ENCODE results near the gene HSD17B14. TPM values are rescaled to one million over a fixed set of nuclear protein-coding genes. Genes with fewer than 3 reads are reported as not detected.

Gene HSD17B14
- total and polyA plus RNA-seq, 9 of the 15 experiments (the other 6 are each of a cell fraction or from before 2014, with no cell fraction given), result 0.16 TPM; not detected in 8

GRCh38 chr19:48873476-48874302, 37.4 kb upstream of the HSD17B14 start (continued):
- TF ChIP-seq TOE1 (IDR thresholded peaks at IDR 0.05; ENCODE audit: borderline replicate concordance) (peak; percentile 76), TOE1 (CRISPR knock-in tag; IDR thresholded peaks at IDR 0.05; ENCODE audit: borderline replicate concordance, low read depth) (no peak), STAT5A (IDR thresholded peaks at IDR 0.05; ENCODE audit: borderline replicate concordance, low read length) (peak; percentile 98), ELF2 (CRISPR knock-in tag; IDR thresholded peaks at IDR 0.05) (no peak), ZBTB26 (CRISPR knock-in tag; IDR thresholded peaks at IDR 0.05) (0 out of 2 replicates have a peak, but pooled peaks have one; percentile 20), ADNP (tag; IDR thresholded peaks at IDR 0.05) (no peak), DLX4 (CRISPR knock-in tag; IDR thresholded peaks at IDR 0.05) (no peak), MLLT1 (IDR thresholded peaks at IDR 0.05) (peak; percentile 65 to 67), NEUROD1 (IDR thresholded peaks at IDR 0.05; ENCODE audit: borderline replicate concordance, low read depth, low read length, partially characterized antibody) (peak; percentile 88), ZNF143 (CRISPR knock-in tag; IDR thresholded peaks at IDR 0.05) (no peak), HSF4 (CRISPR knock-in tag; IDR thresholded peaks at IDR 0.05; ENCODE audit: borderline replicate concordance) (no peak), YBX1 (IDR thresholded peaks at IDR 0.05) (no peak), COPS2 (conservative IDR thresholded peaks at IDR 0.05) (no peak), TFE3 (CRISPR knock-in tag; IDR thresholded peaks at IDR 0.05) (no peak), TFAP4 (CRISPR knock-in tag; IDR thresholded peaks at IDR 0.05; ENCODE audit: borderline replicate concordance) (peak; percentile 92), CBX3 (IDR thresholded peaks at IDR 0.05; ENCODE audit: borderline replicate concordance in 1 of 2, low read length in 2 of 2) (peak in 1 of 2 experiments; percentile 86; a peak in 1 of 3 replicates), ZC3H4 (CRISPR knock-in tag; IDR thresholded peaks at IDR 0.05; ENCODE audit: borderline replicate concordance) (peak; percentile 64), RFX7 (CRISPR knock-in tag; IDR thresholded peaks at IDR 0.05) (no peak), TAF7 (tag; IDR thresholded peaks at IDR 0.05) (no peak), HDAC8 (tag; IDR thresholded peaks at IDR 0.05) (no peak)

All from K562 (cell line).